HG03159 (cell line): ENCODE data around the gene ETF1.
"Not testable (repeated sequence)": the region's sequence is repeated elsewhere in the genome, so short reads cannot be mapped to it uniquely, and the experiment has no call there.

Experiments
- ATAC-seq: cut with Tn5 transposase; IDR thresholded peaks from one replicate; pipeline ENCODE4 v1.9.1; 2021; ENCODE audit warnings: mild to moderate bottlenecking, moderate library complexity; ENCODE audit not compliant: unreplicated experiment

ETF1 gene

DNA sequence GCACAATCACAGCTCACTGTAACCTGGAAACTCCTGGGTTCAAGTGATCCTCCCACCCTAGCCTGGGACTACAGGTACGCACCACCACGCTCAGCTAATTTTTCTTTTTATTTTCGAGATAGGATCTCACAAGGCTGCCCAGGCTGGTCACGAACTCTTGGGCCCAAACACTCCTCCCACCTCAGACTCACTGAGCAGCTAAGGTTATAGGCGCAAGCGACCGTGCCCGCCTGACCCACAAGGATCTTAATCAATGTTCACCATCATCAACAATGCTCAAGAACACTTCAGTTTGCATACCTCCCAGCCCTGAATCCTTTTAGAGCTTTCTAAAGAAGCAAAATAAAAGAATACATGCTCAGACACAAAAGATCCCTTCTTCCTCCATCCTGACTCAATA, 13.2 kb downstream of the ETF1 start:
- ATAC-seq: no peak

DNA sequence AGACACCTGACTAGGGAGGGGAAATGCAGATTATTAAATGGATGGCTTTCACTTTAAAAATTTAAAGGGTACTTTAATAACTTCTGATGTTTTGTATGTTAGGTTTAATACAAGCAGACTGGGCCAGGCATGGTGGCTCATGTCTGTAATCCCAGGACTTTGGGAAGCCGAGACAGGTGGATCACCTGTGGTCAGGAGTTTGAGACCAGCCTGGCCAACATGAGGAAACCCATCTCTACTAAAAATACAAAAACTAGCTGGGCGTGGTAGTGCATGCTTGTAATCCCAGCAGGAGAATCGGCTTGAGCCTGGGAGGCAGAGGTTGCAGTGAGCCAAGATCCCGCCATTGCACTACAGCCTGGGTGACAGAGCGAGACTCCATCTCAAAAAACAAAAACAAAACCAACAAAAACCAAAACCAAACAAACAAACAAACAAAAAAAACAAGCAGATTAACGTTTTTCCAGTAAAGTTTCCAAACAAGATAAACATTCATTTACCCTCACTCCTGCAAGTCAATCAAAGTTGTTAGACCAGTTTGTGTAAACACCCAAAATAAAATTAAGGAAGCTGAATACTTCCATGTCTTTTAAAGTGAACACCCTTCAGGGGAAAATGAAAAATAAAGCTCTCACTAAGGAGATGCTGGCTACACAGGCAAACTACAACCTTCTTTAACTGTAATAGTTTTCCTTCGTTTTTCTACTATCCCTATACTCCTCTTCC, 14.1 kb downstream of the ETF1 start:
- ATAC-seq: no peak

GRCh38 chr5:138528208-138528607, 14.8 kb downstream of the ETF1 start:
- no peak for ATAC-seq

- ATAC-seq: no peak
Measured at GRCh38 chr5:138527170-138527569, 15.9 kb downstream of the ETF1 start.

- no peak for ATAC-seq
Measured at GRCh38 chr5:138523406-138523805, 19.6 kb downstream of the ETF1 start.

- no peak for ATAC-seq
Measured at GRCh38 chr5:138520971-138521370, 22.1 kb downstream of the ETF1 start.

GRCh38 chr5:138517437-138517836, 25.6 kb downstream of the ETF1 start:
- ATAC-seq: no peak

GRCh38 chr5:138515556-138516245, 27.3 kb downstream of the ETF1 start:
- no peak for ATAC-seq

DNA sequence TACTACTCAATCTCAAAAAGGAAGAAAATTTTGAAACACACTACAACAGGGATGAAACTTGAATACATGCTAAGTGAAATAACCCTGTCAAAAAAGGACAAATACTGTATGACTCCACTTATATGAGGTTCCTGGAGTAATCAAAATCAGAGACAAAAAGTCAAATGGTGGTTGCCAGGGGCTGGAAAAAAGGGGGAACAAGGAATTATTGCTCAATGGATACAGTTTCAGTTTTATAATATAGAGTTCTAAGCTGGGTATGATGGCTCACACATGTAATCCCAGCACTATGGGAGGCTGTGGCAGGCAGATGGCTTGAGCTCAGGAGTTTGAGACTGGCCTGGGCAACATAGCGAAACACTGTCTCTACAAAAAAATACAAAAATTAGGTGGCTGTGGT, 29.0 kb downstream of the ETF1 start:
- no peak for ATAC-seq

GRCh38 chr5:138508958-138509357, 34.1 kb downstream of the ETF1 start:
- no peak for ATAC-seq

- ATAC-seq: not testable (repeated sequence)
Measured at GRCh38 chr5:138507485-138507884, 35.6 kb downstream of the ETF1 start.

DNA sequence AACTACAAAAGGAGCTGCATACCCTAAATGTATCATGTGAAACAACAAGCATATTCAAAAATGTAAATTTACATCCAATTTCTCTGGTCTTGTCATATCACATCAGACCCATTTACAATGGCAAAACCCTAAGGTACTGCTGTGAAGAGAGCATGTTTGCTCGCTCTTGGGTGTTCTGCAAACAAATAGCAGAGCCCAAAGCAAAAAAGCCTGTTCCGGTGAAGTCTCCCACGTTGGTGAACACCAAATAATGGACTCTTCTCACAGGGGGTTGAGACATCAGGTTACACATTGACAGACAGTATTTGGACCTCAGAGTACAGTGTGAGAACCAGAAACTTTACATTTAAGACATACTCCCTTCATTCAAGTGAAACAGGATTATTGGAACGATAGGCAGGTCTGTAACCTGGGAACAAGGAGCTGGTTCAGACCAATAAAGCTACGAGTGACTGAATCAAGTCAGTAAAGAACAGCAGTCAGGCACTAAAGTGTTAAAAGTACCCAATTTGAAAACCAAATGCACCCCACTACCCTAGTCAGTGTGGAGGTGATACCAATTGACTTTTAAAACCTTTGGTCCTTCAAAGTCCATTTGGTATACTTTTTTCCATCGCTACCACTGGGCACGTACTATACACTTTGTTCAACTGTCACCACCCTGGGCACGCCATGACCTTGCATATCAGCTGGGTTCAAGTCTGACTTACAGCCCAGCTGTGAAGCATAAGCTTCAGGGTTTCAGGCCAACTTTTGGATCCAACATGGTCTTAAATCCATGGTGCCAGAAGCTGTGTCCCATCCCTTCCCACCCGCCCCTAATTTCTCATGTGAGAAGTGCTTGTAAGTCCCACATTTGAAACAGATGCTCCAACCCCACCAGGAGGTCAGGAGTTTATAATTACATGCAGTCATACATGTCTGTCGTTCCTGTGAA, 36.4 kb downstream of the ETF1 start:
- ATAC-seq: no peak

GRCh38 chr5:138504799-138505198, 38.2 kb downstream of the ETF1 start:
- no peak for ATAC-seq

DNA sequence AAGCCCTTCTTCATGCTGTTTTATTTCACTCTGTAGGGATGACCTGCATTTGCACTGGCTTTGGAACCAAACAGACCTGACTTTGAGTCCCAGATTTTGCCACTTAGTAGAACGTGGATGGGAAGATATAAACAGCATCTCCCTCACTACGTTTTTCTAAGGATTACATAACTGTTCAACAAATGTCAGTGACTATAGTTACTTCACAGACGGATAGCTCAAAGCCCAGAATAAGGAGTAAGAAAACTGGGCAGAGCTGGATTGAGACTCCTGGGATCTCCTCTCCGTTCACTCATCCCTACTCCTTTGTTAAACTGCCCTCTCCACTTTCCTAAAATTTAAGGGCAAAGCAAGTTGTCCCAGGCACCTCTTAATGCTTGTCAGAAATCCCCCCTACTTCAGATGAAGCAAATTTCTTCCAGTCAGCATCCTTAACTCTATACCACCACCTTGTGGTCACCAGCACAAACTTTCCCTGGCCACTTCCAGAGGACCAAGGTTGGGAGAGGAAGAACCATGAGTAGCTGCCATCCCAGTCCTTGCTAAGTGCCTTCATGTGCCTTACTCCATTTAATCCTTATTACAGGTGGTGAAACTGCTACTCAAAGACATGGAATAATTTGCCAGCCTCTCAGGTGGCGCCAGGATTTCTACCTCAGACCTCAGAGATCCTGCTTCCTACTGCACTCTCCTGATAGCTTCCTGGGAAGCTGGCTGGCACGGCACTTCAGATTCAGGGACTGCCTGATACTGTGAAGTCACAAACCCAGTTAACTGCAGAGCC, 39.4 kb downstream of the ETF1 start:
- ATAC-seq: no peak

DNA sequence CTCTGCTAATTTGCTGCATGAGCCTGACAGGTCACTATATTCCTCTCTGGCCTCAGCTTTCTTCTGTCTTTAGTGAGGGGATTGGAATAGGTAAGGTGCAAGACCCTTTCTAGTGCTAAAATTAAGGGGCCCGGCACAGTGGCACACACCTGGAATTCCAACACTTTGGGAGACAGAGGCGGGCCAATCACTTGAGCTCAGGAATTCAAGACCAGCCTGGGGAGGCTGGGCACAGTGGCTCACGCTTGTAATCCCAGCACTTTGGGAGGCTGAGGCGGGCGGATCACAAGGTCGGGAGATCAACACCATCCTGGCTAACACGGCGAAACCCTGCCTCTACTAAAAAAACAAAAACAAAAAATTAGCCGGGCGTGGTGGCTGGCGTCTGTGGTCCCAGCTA, 40.5 kb downstream of the ETF1 start:
- no peak for ATAC-seq

GRCh38 chr5:138502121-138502520, 40.9 kb downstream of the ETF1 start:
- no peak for ATAC-seq

DNA sequence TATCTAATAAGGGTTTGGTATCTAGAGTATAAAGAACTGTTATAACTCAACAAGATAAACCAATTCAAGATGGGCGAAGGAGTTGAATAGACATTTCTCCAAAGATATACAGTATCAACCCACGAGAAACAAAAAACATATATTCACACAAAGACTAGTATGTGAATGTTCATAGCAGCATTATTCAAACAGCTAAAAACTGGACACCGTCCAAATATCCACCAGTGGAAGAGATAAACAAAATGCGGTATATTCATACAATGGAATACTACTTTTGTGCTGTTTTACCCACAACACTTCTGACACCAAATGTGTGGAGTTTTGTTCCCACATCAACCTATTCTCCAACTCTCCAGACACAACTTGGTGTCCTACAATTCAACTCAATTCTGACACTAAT, 44.7 kb downstream of the ETF1 start:
- no peak for ATAC-seq

- ATAC-seq: no peak
Measured at GRCh38 chr5:138495351-138495750, 47.7 kb downstream of the ETF1 start.

DNA sequence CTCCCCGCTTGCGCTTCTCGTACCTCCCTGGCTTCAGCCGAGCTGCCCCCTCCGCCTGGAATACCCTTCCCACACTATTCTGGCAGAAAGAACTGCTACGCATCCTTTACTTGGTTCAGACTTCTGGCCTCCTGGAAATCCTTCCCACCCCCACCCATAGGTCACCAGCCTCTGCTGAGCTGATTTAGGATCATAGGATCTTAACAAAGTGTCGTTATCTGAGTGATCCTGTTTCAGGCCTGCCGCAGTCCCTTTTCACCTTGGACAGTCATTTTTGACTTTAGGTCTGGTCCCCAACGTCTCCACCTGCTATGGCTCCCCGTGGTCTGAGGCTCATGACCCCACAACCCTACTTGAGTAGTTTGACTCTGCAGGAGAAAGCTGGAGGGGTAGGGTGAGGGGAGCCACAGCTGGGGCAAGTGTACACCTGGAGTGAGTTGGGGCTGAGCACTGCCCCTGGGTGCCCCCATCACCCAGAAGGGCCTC, 50.4 kb downstream of the ETF1 start:
- ATAC-seq: no peak

GRCh38 chr5:138491669-138492559, 51.1 kb downstream of the ETF1 start:
- peak; percentile 100 for ATAC-seq
